ENCODE measurements around the gene PACSIN1. TPM values are rescaled to one million over a fixed set of nuclear protein-coding genes. Genes with fewer than 3 reads are reported as not detected.

PACSIN1 gene
- total RNA-seq, 1 donor, result not detected

DNA sequence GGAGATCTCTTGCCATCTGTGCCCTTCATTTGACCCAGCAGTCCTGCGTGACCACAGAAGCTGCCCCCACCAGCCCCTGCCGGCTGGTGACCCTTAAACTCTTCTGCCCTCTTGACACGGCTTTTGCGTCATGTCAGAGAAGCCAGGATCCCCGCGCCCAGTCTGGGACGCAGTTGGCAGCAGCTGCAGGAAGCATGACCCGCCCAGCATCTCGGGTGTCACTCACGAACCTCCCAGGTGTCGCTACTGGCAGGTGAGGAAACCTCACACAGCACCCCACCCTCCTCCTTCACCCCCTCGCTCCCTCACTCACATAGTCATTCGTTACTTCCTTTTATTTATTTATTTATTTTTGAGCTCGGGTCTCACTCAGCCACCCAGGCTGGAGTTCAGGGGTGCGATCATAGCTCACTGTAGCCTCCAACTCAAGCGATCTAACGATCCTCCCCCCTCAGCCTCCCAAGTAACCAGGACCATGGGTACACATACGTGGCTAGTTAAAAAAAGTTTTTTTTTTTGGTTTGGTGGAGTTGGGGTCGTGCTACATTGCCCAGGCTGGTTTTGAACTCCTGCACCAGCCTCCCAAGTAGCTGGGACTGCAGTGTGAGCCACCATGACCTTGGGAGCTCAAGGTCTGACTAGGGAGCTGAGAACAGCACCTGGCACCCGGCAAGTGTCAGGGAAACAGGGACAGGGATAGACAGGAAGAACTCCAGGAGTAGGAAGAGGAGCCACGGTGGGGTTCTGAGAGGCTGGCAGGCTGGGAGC lies 104.4 kb downstream of the PACSIN1 start:
- TF ChIP-seq CTCF (IDR thresholded peaks at IDR 0.05; ENCODE audit: insufficient read depth, low read length), result no peak
- DNase-seq (ENCODE audit: low read depth), result no peak
- no peak overlapping the region for H3K4me3 ChIP-seq (ENCODE audit: low read depth, low read length)

- DNase-seq (ENCODE audit: low read depth), result peak; percentile 17
Measured at GRCh38 chr6:34571388-34571787, 105.5 kb downstream of the PACSIN1 start.

DNA sequence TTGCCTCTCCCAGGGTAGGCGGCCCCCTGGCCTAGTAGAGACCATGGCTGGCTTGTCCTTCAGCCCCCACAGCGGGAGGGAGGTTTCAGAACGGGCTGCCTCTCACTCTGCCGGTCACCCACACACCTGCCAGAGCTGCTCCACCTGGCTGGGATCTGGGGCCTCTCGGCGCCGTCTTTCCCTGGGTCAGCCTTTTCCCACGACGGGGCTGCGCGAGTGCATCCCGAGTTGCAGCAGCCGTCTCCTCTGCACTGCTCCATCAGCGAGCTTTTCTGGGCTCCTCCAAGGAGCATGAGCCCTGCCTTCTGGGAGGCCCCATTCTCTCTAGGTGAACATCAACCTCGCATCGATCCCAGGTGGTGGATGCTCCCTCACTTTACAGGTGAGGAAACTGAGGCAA lies 106.1 kb downstream of the PACSIN1 start:
- no peak for DNase-seq (ENCODE audit: low read depth)
- no peak overlapping the region for H3K4me3 ChIP-seq (ENCODE audit: low read depth, low read length)
- TF ChIP-seq CTCF (IDR thresholded peaks at IDR 0.05; ENCODE audit: insufficient read depth, low read length), result no peak

More at GRCh38 chr6:34571388-34571787, 105.5 kb downstream of the PACSIN1 start:
- no peak overlapping the region for H3K4me3 ChIP-seq (ENCODE audit: low read depth, low read length)
- TF ChIP-seq CTCF (IDR thresholded peaks at IDR 0.05; ENCODE audit: insufficient read depth, low read length), result no peak

DNA sequence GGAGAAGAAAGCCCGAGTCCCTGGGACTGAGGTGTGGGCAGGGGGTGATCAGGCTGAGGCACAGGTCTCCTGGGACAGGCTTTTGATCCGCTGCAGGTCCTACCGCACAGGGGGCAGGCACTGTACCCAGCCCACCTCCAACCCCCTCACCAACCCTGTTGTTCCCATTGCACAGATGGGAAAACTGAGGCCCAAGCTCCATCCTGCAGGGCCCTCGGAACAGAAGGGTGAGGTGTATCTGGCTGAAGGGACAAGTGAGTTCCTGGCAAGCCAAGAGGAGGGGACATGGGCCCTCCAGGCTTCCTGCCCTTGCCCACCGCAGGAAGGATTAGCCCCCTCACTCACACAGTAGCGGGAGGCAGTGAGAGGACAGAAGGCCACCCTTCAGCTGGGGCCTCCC lies 106.7 kb downstream of the PACSIN1 start:
- TF ChIP-seq CTCF (IDR thresholded peaks at IDR 0.05; ENCODE audit: insufficient read depth, low read length), result no peak
- no peak overlapping the region for H3K4me3 ChIP-seq (ENCODE audit: low read depth, low read length)

DNA sequence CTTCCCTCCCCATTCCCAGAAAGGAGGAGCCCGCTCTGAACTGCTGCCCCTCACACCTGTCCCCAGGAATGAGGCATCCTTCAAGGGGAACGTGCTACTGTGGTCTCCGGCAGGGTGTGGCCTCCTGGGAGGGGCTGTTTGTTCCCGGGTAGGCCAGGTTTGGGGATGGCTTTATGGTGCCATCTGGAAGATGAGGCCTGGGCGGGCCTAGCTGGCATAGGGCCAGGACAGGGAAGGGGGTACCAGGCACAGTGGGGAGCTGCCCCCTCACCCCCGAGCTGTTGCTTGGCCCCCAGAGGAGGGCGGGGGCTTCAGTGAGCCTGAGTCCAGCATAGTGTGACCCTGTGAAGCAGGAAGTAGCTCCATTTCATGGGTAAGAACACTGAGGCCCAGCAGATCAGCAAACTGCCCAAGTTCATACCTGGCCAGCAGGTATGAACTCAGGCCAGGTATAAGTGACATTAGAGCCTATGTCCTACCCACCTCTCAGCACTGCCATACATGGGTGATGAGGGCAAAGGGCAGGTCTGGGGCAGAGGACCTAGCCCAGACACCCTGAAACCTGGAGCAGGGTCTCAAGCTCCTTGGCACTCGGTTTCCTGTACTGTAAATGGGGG lies 107.8 kb downstream of the PACSIN1 start:
- no peak overlapping the region for H3K4me3 ChIP-seq (ENCODE audit: low read depth, low read length)
- TF ChIP-seq CTCF (IDR thresholded peaks at IDR 0.05; ENCODE audit: insufficient read depth, low read length), result no peak
- no peak for DNase-seq (ENCODE audit: low read depth)

More for the DNA sequence above, 106.7 kb downstream of the PACSIN1 start:
- no peak for DNase-seq (ENCODE audit: low read depth)

DNA sequence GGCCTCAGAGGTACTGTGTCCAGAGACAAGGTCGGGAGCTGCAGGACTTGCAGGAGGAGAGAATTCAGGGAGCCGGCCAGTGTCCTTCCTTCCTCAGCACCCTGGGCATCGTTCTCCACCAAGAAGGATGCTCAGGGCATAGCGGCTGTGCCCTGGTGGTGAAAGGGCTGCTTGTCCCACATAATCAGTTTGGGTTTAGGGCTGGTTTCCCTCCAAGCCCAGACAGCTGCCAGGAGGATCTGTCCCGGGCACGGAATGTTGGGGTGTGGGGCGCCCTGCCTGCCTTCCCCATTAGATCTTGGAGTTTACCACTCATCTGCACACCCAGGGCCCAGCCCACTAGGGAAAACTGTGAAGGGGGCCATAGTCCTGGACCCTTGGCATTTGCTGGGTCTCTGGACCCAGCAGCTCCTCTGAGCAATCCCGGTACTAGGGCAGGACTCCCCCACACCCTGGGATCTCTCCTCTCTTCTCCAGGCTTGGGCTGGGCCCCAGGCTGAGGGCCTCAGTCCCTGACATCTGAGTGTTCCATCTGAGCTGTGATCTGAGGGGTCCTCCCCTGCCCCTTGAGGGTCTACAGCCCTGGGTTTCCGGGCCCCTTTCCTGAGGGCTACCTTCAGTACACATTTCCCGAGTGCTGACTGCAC lies 108.9 kb downstream of the PACSIN1 start:
- no peak for DNase-seq (ENCODE audit: low read depth)
- no peak overlapping the region for H3K4me3 ChIP-seq (ENCODE audit: low read depth, low read length)
- no peak for TF ChIP-seq CTCF (IDR thresholded peaks at IDR 0.05; ENCODE audit: insufficient read depth, low read length)

All from fibroblast of the aortic adventitia (primary cell).